Cardiac fibroblast (primary cell): ENCODE data around the gene CD93.
A peak's percentile ranks its signal among the peaks of the same experiment; 100 is the strongest.

ENCODE experiments used
- DNase-seq, 2 donors: peaks; one replicate each; pipeline versions ENCODE4 v3.0.0 to v3.0.0-alpha.2; 2010; ENCODE audit warnings: low read depth in 2 of 2
- H3K4me3 ChIP-seq, 2 donors: replicated peaks in 1 of 2; 1 replicate in 1 of 2; 2 replicates in 1 of 2; pipeline ENCODE4 v1.5.1; 2011; ENCODE audit warnings: low read depth in 2 of 2, low read length in 2 of 2, mild to moderate bottlenecking in 2 of 2, moderate library complexity in 1 of 2
- TF ChIP-seq, protein P1 (sequence below): IDR thresholded peaks from one replicate; pipeline ENCODE4 v1.5.1; 2011; ENCODE audit warnings: low read depth, mild to moderate bottlenecking, low read length, inconsistent platforms

The CD93 gene

DNA sequence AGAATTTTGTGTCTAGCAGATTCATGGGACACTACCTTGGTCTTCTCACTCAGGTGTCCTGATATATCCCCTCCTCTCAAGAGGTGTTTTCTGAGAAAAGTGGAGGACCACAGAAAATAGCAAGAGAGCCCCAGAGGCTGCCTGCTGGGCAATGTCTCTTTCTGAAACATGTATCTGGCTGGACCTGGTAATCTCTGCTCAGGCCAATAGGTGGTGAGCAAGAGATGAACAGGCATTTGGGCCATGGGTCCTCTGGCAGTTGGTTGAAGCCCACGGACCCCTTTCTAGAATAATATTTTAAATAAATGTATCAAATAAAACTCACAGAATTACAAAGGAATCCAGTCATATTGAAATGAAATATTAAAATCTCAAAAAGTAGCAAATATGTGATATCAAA is 27.9 kb downstream of the CD93 start:
- TF ChIP-seq, protein P1, sequence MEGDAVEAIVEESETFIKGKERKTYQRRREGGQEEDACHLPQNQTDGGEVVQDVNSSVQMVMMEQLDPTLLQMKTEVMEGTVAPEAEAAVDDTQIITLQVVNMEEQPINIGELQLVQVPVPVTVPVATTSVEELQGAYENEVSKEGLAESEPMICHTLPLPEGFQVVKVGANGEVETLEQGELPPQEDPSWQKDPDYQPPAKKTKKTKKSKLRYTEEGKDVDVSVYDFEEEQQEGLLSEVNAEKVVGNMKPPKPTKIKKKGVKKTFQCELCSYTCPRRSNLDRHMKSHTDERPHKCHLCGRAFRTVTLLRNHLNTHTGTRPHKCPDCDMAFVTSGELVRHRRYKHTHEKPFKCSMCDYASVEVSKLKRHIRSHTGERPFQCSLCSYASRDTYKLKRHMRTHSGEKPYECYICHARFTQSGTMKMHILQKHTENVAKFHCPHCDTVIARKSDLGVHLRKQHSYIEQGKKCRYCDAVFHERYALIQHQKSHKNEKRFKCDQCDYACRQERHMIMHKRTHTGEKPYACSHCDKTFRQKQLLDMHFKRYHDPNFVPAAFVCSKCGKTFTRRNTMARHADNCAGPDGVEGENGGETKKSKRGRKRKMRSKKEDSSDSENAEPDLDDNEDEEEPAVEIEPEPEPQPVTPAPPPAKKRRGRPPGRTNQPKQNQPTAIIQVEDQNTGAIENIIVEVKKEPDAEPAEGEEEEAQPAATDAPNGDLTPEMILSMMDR, result peak; percentile 30
- DNase-seq, result no peak
- H3K4me3 ChIP-seq, result no peak overlapping the region

DNA sequence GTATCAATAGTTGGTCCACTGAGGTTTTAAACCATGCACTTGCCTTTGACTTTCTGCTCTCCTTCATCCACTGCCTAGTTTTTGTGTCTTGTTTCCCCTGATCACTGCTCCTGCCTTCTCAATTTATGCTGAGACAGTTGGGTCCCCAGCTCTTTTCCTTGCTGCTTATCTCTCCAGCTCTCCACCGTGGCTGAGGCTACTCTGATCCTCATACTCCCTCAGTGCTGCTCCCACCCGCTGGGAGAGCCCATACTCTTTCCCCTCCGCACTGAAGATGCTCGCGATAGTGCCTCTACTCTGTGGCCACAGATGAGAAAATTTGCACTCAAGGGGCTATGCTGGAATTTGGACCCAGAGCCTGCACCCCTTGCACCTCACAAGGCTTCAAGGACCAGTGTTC is 33.2 kb downstream of the CD93 start:
- TF ChIP-seq, protein P1, result no peak
- H3K4me3 ChIP-seq, result no peak overlapping the region
- no peak for DNase-seq

DNA sequence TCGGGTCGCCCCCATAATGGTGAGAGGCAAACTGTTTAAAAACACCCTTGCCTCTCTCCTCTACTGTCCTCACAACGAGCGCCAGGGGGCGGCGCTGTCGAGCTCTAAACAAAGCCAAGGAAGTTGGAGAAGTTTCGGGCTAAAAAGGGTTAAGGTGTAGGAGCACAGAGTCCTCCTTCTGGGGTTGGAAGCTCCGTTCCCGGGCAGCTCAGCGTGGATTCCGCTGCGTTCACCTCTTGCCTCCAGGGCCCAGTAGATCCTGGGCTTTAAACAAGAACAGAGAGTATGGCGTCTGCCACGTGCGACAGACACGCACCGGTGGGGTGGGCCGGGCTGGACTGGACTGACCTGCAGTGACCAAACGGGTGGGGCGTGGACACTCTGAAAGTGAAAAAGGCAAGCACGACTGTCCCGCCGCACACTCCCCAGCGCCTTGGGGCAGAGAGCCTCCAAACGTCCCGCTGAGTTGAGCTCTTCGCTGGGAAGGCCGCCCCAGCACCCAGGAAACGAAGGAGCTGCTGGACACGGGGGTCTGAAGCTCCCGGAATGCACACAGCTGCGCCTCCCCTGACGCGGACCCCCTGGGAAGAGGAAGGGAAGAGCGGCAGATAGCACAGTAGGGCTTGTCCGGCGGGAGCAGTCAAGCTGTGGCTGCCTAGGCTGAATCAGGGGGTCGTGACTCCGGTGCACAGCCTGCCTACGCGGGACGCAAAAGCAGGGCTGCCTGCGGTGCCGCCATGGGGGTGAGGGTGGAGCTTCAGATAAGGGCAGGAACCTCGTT is 35.1 kb downstream of the CD93 start:
- TF ChIP-seq, protein P1, result peak; percentile 82
- peak; percentile 91 to 93 for DNase-seq
- H3K4me3 ChIP-seq, result peak overlapping the region; percentile 51 to 56

DNA sequence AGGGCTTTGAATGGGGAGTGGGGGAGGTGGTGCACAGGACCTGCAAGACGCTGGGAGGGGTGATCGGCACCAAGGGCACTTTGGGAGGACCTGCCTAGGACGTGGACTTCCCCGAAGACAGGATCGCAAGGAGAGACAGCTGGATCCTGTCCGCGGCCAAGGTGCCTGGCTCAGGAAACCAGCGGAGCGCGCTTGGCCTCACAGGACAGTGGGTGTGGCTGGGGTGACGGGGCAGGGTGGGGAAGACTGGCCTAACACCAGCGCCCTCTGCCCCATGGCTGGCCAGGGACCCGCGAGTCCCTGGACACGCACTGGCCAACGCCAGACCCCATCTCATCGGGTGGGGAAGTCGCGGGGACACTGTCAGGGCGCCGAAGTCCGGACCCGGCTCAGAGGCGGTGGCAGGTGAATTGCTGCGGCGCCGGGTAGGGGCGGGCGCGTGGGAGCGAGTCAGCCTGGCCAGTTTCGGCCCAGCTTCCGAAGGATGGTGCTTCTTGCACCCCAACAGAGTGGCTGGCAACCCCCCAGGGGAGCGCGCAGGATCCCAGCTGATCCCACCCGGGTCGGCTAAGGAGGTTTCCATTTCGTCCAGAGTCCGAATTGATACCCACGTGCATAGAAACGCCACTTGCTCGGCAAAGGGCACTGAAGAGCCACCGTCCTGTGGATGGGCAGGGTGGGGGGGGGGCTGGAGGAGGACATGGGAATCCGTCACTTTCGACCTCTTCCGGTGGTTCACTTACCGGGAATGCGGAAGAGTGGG is 35.9 kb downstream of the CD93 start:
- peak overlapping the region; percentile 51 to 56 for H3K4me3 ChIP-seq
- TF ChIP-seq, protein P1, result no peak
- DNase-seq, result no peak

DNA sequence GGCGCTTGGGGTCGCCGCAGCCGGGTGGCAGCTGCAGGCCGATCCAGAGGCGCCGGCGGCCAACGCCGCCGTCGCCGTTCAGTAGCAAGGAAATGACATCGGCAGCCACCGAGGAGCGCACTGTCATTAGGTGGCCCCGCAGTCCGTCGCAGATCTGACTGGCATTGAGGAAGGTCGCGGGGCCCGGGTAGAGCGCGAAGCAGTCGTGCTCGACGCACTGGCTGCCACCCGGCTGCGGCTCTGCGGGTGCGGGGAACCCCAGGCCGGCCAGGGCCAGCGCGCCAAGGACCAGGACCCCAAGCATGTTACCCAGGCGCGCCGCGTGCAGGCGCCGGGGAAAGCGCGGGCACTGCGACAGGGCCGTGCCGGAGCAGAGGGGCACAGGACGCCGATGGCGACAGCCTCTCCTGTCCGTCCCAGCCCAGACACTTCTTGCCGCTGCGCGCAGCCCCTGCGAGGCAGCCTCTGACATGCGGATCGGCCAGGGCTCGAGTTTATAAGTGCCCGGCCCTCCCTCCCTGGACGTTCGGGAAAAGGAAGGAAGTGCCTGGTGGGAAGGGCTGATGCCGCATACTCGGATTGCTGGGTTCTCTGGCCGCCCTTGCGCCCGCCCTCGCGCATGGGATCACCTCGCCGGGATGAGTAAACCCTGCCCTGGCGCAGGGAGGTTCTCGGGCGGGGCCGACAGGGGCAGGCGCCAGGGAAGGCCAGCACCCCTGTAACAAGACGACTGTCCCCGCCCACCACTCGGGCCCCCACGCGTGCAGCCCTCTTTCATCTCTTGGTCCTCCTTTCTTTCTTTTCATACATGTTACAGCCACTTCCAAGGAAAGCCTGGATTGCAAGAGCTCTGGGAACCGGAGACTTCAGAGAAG is 36.7 kb downstream of the CD93 start, which contains the start of gene THBD:
Gene THBD (minus strand): TSS at position 472 of the 875 bp plus-strand sequence. CDS start 168 bp downstream, at position 304.
- TF ChIP-seq, protein P1, result no peak
- peak within 1 kb of the TSS; percentile 51 to 56 for H3K4me3 ChIP-seq
- peak; percentile 65 to 70 for DNase-seq
